Glutamatergic neuron (in vitro differentiated cells): ENCODE data around the gene KCNK16. TPM values are rescaled to one million over a fixed set of nuclear protein-coding genes. Genes with fewer than 3 reads are reported as not detected.

Experiments
- DNase-seq: peaks from one replicate; pipeline ENCODE4 v3.0.0; 2022
- H3K27ac Mint-ChIP-seq: one replicate; pipeline ENCODE4 v1.8.0; 2020; ENCODE audit warnings: mild to moderate bottlenecking, mixed read lengths, inconsistent platforms; ENCODE audit not compliant: unreplicated experiment
- H3K27me3 Mint-ChIP-seq: one replicate; pipeline ENCODE4 v1.8.0; 2020; ENCODE audit warnings: mild to moderate bottlenecking, moderate library complexity, mixed read lengths, inconsistent platforms; ENCODE audit not compliant: unreplicated experiment
- H3K36me3 Mint-ChIP-seq: one replicate; pipeline ENCODE4 v1.8.0; 2020; ENCODE audit warnings: mild to moderate bottlenecking, mixed read lengths, inconsistent platforms; ENCODE audit not compliant: unreplicated experiment
- H3K4me1 Mint-ChIP-seq: one replicate; pipeline ENCODE4 v1.8.0; 2020; ENCODE audit warnings: mild to moderate bottlenecking, low read depth, mixed read lengths, inconsistent platforms; ENCODE audit not compliant: unreplicated experiment
- H3K4me3 Mint-ChIP-seq: one replicate; pipeline ENCODE4 v1.8.0; 2020; ENCODE audit warnings: mild to moderate bottlenecking, mixed read lengths, inconsistent platforms; ENCODE audit not compliant: unreplicated experiment
- H3K9me3 Mint-ChIP-seq: one replicate; pipeline ENCODE4 v1.8.0; 2020; ENCODE audit warnings: mild to moderate bottlenecking, moderate library complexity, mixed read lengths, inconsistent platforms; ENCODE audit not compliant: unreplicated experiment
- long read RNA-seq: library from polyadenylated mRNA; unstranded; transcript quantifications from one replicate; pipeline ENCODE4 v2.0.0, GENCODE V29; 2020; ENCODE audit not compliant: unreplicated experiment
- total RNA-seq: library from RNA; stranded (reverse); fragmentation: NEBNext Ultra II Directional; extraction: Animal tissue kit (Norgen Biotek cat#: 25700); gene quantifications from one replicate; pipeline ENCODE4 v1.2.1, GENCODE V29; 2021; ENCODE audit not compliant: unreplicated experiment
- TF ChIP-seq, protein P1 (sequence below): fragments of 200-600 bp; sonication (generic); IDR thresholded peaks from one replicate; pipeline ENCODE4 v1.5.0; 2021; ENCODE audit not compliant: partially characterized antibody, unreplicated experiment

The KCNK16 gene
- total RNA-seq: not detected
- long read RNA-seq: 0 reads

DNA sequence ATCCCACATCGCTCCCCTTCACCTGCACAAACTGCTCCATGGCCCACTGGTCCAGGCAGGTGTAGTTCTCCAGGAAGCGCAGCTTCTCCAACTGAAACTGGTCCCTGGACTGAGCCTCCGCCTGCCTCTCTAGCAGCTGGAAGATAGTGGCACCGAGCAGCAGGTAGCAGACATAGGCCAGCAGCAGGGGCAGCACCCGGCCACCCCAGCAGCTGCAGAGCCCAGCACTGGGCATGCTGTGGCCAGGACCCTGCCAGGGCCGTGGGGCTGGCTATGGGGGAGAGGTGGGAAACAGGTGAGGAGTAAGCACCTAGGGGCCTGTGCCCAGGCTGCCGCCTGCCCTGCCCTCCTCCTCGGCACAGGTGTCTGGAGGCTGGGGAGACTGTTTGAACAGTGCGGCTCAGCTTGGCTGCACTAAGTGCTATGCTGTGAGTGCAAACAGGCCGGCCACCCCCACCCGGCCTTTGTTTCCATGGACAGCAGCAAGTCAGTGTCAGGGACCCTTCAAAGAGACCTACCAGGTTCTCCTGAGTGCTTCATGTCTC lies at the start of gene KCNK16:
TSS of gene KCNK16 (minus strand) at position 397 of the 545 bp plus-strand sequence. CDS start at position 235, 162 bp downstream.
- Mint-ChIP-seq H3K4me3 (no peak within 1 kb of the TSS), H3K27me3 (peaks cover 17% of the 10 kb centered on the region), H3K9me3 (peaks cover 11% of the 10 kb centered on the region), H3K4me1 (peaks cover 8% of the 10 kb centered on the region), H3K36me3 (peaks cover 7% of the 10 kb centered on the region), H3K27ac (no peak within 1 kb of the TSS)
- TF ChIP-seq, protein P1, sequence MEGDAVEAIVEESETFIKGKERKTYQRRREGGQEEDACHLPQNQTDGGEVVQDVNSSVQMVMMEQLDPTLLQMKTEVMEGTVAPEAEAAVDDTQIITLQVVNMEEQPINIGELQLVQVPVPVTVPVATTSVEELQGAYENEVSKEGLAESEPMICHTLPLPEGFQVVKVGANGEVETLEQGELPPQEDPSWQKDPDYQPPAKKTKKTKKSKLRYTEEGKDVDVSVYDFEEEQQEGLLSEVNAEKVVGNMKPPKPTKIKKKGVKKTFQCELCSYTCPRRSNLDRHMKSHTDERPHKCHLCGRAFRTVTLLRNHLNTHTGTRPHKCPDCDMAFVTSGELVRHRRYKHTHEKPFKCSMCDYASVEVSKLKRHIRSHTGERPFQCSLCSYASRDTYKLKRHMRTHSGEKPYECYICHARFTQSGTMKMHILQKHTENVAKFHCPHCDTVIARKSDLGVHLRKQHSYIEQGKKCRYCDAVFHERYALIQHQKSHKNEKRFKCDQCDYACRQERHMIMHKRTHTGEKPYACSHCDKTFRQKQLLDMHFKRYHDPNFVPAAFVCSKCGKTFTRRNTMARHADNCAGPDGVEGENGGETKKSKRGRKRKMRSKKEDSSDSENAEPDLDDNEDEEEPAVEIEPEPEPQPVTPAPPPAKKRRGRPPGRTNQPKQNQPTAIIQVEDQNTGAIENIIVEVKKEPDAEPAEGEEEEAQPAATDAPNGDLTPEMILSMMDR: no peak
- DNase-seq: no peak

DNA sequence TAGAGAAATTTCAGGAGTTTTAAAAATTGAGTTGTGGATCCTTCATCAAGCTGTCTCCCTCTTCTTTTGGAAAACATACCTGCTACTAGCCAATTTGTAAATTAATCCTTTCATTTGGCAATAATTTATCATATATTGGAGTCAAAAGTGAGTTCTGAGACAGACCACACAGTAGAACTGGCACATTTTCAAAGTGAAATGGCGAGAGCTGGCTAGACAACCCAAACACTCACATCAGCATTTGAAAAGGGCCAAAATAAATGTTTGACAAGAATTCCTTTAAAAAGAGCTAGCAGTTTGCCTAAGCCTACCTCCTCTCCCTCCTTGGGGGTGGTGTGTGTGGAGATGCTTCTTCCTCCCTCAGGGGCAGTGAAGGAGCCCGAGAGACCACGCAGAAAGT lies 47.9 kb upstream of the KCNK16 start:
- Mint-ChIP-seq H3K4me3 (no peak overlapping the region), H3K9me3 (peaks cover 7% of the 10 kb centered on the region), H3K27ac (no peak overlapping the region)

DNA sequence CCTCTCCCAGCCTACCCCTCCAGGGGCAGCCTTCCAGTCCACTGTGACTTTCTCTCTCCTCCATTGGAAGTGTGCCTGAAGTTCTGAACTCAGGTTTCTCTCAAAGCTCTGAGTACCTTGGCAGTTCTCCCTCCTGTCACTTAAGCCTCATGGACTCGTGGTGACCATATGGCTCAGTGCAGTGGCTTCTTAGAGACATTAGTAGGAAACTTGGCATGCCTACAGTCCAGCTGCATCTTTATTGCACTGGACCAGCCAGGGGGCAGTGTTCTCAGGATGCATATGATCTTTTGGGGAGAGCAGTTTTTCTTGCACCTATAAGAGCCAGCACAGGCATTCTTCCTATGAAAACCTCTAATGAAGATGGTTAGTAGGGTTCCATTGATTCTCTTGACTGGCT lies 47.5 kb upstream of the KCNK16 start:
- peaks cover 8% of the 10 kb centered on the region for H3K9me3 Mint-ChIP-seq
- DNase-seq: no peak
- TF ChIP-seq, protein P1: no peak
- no peak overlapping the region for H3K4me3 Mint-ChIP-seq
- no peaks in the 10 kb centered on the region for H3K4me1 Mint-ChIP-seq
- peaks cover 2% of the 10 kb centered on the region for H3K27me3 Mint-ChIP-seq
- peaks cover 6% of the 10 kb centered on the region for H3K36me3 Mint-ChIP-seq
- no peak overlapping the region for H3K27ac Mint-ChIP-seq

More for the DNA sequence above, 47.9 kb upstream of the KCNK16 start:
- Mint-ChIP-seq H3K4me1 (no peaks in the 10 kb centered on the region), H3K36me3 (peaks cover 6% of the 10 kb centered on the region), H3K27me3 (peaks cover 2% of the 10 kb centered on the region)
- TF ChIP-seq, protein P1: no peak
- DNase-seq: no peak

DNA sequence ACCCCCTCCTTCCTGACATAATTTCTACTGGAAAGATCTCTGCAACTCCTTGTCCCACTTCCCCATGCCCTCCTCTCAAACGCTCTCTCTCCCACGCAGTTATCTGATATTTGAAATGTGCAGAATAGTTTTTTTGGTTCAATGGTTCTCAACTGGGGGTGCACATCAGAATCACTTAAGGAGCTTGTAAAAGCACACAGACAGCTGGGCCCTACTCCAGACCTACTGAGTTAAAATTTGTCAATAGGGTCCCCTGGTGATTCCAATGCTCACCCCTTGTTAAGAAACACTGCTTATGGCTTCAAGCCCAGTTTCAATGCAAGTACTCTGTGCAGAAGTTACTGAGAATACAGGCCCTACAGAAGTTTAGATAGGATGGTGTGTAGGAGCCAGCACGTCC lies 45.2 kb upstream of the KCNK16 start:
- peaks cover 7% of the 10 kb centered on the region for H3K9me3 Mint-ChIP-seq
- H3K4me1 Mint-ChIP-seq: no peaks in the 10 kb centered on the region
- no peak overlapping the region for H3K4me3 Mint-ChIP-seq
- no peak for DNase-seq
- H3K27ac Mint-ChIP-seq: no peak overlapping the region
- H3K27me3 Mint-ChIP-seq: peaks cover 2% of the 10 kb centered on the region
- peaks cover 6% of the 10 kb centered on the region for H3K36me3 Mint-ChIP-seq
- TF ChIP-seq, protein P1: no peak

DNA sequence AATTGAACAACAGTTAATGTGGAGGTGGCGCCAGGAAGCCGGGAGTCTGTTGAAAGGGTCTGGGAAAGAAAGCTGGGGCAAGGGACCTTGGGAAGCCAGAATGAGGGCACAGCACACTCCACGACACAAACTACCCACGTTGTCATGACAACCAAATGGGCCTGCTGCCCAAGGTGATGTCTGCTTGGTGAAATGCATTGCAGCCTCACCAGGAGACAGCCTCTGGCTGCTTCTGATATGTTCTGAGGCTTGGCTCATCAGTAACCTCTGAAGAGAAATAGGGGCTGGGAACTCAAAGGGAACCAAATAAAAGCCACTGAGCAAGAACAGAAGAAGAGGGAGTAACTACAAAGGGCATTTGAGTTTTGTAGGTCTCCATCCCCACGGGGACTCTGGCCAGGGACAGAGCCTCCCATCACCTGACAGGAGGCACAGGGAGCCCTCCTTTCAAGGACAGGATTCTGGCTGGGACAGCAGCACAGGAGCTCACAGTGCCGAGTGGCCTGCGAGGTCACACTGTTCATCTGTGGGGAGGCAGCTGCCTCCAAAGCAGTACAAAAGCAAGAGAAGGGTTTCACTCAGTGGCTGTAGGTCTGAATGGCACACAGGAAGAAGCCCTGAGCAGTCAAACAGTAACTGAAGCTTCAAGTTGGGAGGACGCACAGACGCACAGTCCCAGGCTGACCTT lies 44.6 kb upstream of the KCNK16 start:
- Mint-ChIP-seq H3K4me1 (peaks cover 3% of the 10 kb centered on the region), H3K4me3 (no peak overlapping the region), H3K27ac (no peak overlapping the region), H3K27me3 (peaks cover 2% of the 10 kb centered on the region), H3K36me3 (peaks cover 6% of the 10 kb centered on the region), H3K9me3 (peaks cover 7% of the 10 kb centered on the region)
- no peak for DNase-seq
- TF ChIP-seq, protein P1: no peak
